ENCODE measurements around the gene WWOX.

WWOX gene

DNA sequence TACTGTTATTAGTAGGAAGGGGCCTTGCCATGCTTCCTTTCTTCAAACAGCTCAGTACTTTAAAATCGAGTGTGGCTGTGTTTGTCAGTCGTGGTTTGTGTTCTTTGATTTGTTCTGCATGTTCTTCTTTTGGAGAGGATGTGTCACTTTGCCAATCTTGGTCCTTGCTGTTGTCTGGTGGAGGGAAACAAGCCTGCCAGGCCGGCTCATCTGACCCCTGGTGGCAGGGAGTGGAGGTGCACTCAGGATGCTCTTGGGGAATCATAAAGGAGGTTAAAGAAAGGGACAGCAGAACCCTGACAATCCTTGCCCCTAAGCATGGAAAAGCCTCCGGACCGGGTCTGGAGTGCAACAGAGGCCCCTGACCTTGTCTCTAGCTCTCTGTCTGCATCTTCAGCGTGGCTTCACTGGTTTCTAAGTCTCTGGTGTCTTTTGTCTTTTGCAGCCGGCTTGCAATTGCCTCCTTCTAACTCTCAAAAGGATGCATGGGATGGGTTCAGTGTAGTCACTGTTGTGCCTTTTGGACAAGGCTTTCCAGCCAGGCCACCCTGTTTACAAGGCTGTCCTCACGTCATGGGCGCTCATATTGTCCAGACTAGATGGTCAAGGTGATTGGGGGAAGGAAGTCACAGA lies 135.8 kb downstream of the WWOX start:
- DNase-seq, result no peak

DNA sequence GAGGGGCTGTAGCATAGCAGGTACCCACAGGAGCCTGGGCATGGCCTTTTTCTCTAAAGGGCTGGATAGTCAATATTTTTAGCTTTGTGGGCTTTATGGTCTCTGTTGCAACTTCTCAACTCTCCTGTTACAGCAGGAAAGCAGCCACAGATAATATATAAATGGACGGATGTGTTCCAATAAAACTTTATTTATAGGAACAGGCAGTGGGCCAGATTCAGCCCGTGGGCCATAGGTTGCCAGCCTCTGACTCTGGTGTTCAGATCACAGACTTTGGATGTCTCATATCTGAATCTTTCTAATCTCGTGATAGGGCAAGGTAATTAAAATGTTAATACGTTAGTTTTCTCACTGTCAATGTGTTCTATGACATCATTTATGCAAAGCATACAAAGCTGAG lies 136.4 kb downstream of the WWOX start:
- DNase-seq, result no peak

DNA sequence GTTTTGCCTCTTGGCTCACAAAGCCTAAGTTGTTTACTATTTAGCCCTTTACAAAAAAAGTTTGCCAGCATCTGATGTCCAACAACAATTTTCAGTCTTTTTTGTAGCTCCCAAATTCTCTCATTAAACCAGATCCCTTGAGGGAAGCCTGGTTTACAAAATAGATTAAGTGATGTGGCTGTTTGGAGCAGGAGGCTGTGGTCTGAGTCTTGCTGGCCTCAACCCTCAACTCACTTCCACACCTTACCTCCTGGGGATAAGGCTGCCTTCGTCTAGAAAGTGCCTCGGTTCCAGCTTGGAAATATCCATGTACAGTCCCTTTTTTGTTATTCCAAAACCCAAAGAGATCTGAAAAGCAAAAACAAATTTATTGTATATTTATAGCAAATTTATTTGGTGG lies 138.4 kb downstream of the WWOX start:
- no peak for DNase-seq

DNA sequence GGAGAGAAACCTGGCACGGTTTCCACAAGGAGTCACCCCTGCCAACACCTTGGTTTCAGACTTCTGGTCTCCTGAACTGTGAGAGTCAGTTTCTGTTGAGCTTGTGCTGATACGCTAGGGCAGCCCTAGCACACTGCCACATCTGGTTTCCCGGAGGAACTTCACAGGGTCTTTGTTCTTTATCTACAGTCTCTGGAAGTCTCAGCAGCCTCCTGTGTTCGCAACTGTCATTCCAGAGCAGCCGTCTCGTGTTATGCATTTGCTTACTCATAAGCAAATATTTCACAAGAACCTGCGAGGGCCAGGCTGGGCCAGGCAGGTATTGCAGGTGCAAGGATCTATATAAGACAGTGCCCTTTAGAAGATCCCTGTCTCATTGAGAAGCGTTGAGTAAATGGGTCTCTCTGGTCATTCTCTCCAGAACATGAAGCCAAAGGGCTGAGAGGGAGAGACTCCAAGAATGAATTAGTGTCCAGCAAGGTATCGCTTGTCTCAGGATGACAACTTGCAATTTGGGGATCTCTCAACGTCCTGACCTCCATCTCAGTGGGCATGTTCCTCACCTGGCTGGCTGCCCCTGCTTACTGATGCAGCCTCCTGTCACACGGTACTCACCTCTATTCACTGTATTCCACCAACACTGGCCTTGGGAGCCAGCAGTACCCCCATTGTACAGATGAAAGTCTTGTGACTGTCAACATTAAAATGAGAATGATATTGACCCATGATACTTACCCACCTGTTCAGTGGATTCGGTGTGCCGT lies 141.2 kb downstream of the WWOX start:
- no peak for DNase-seq

DNA sequence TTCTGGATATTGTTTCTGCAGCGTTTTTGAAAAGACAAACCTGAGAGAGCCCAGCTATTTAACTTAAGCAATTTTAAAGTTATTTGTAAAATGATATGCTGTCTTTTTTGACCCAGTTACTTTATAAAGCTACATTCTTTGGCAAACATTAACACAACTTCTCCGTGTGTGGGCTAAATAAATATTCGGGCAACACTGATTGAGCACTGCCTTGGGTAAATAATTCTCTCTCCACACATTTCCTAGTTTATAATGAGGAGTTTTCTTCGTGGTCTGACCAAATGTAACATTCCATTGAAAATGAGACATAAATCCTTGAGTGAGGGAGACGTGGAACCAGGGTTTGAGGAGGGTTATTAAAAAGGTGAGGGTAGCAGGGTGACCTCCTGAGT lies 142.8 kb downstream of the WWOX start:
- no peak for DNase-seq

DNA sequence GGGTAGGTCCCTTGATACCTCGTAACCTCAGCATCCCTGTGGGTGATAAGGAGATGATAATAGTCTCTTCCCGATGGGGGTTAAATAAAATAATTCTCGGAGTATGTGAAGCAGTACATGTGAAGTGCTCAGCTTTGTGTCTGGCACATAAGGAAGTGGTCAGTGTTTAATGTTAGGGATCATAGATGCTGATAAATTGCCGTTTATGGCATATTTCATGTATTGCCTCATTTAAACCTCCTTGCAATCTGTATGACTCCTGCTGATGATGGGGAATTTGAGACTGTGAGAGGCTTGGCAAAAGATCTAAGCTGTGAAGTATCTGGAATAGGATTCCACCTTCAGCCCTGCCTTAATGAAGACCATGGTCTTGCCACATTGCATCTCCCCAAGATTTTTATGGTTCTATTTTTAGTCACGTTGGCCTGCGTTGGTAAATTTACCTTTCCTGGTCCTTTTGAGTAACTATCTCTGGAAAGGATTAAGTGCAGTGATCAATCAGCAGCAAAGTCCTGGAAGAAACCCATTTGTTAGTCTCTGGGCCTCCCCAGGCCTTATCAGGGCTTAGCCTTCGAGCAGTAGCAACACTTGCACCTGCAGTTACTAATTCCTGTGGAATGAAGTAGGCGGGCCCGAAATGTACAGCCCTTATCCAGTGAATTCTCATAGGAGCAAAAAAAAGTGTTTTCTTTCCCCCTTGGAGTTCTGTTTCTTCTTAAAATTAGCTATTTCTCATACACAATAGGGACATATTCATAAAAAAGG lies 144.9 kb downstream of the WWOX start:
- no peak for DNase-seq

DNA sequence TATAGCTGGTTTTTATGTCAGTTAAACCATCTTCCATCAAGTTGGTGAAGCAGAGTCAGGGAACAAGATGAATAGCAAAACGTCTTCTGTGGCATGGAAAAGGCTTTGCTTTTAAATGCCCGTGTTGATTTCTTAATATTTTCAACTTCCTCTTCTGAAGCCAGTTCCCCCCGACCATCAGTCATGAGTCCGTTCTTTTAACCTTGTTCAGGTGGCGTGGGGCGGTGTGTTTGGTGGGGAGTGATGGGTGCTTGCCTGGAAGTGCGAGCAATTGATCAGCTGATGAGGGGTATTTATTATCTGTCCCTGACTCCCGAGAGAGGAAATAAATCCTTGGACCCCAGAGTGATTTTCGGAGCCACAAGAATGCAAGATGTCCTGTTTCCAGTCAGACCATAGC lies 147.1 kb downstream of the WWOX start:
- no peak for DNase-seq

DNA sequence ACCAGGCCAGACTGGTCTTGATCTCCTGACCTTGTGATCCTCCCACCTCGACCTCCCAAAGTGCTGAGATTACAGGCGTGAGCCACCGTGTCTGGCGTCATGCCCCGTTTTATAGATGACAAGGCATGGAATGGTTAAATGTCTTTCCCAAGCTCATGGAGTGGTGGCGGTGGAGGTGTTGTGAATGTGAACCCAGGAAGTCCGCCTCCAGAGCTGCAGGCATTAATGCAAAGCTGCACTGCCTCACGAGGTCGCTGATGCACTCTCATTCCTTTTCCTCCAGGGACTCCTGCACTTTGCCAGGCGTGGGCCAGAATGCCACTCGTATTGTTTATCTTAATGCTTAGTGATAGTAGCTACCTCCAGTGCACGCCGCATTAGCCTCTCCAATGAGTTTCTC lies 149.6 kb downstream of the WWOX start:
- DNase-seq, result no peak

DNA sequence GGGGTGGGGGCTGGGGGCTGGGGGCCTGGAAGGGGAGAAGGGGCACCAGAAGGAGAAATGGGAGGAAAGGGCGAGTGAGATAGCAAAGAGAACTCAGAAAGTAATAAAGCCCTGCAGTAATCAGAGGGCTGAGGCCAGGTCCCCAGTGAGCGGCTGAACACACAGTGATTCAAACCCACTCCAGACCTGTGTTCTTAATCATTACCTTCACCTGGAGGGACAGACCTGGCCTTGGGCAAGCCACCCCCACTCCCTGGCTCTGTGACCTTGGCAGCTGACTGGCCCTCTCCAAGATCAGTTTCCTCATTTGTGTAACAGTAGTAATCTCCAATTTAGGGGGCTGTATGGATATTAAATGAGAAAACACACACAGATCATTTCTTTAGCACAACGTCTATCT lies 150.4 kb downstream of the WWOX start:
- no peak for DNase-seq

DNA sequence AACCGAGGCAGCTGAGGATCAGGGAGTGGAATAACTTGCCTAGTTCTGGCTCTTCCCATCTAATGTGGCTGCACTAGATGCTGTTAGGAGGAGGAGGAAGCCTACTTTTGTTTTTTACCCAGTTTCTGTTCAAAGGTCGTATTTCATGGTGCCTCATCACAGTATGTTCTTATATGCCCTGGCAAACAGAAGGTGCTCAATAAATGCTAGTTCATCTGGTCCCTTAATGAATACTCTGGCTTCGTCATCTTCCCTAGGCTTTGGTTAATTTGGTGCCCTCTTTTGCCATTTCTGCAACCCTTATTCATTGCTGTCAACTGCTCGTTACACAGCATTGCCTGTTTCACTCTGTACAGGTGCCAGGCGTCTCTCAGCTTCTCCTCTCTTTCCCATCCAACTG lies 151.7 kb downstream of the WWOX start:
- no peak for DNase-seq

DNA sequence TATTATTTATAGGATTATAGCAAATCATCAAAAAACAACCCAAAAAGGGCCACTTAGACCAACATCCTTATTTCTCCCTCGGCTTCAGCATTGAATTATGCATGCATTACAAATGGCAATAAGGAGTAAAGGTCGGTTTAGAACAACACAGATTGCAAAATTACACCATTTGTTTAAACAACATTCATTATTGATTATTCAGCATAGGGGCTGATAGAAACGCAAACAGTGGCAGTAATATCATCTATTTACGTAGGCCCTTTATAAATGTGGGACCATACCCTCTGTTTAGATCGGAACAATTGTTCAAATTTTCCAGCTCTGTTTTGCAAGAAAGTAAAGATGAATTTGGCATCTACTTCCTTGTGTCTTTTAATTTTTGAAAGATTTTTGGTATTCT lies 153.3 kb downstream of the WWOX start:
- DNase-seq, result no peak

DNA sequence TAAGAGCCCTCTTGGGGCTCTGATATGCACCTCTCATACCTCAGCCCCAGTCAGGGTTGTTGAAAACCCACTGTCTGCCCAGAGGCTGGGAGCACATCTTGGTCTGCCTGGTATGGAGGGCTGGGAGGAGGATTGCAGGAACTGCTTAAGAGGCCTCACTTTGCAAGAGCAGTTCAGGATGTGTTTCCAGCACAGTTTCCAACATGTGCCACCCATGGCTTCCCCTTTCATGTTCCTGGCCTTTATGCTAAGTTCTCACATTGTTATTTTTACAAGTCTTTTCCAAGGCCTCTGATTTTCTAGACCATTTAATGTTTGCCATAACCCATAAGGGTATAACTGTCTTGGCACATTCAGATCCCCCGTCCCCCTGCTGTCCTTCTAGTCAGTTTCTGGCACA lies 155.4 kb downstream of the WWOX start:
- no peak for DNase-seq

DNA sequence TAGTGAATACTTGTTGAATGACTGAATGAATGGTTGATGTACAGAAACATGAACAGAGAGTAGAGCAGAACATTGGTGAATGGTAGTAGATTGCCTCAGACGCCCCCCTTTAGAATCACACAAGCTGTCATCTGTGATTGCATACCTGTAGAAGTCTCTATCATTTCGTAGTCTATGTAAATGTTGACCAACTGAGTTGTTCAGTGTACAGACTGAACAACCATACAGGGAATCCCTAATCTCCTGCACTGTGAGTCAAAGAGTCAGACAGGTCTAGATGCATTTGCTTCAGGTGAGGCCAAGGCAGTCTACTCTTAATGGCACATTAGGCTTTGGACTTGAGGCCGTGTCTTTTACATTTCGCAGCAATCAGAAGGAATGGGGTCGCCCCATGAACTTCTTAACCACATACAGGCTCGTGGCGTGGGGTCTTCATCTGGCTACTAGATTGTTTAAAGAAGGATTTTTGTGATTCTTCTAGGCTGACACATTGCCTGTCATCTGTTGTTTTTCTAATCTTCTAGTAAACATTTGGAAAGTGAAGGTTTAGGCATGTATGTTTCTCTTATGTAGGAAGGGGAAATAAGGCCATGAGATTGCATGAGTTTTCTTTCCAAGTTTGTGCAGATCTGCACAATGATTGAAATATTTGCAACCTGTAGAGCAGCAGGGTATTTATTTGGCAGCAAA lies 157.4 kb downstream of the WWOX start:
- no peak for DNase-seq

DNA sequence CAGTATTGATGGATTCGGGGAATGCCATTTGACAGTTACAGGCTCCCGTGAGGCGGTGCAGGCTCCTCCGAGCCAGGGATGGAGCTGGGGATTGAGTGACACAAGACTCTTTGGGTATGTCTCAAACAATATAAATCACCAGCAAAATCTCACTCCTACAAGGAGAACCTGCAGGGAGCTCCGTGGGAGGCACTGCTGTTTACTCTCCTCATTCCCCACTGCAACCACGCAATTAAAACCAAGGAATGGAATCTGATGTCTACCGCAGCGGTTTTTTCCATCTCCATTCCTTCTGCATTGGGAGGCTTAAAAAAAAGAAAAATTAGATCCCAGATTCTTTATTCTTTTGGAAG lies 157.9 kb downstream of the WWOX start:
- DNase-seq, result no peak

DNA sequence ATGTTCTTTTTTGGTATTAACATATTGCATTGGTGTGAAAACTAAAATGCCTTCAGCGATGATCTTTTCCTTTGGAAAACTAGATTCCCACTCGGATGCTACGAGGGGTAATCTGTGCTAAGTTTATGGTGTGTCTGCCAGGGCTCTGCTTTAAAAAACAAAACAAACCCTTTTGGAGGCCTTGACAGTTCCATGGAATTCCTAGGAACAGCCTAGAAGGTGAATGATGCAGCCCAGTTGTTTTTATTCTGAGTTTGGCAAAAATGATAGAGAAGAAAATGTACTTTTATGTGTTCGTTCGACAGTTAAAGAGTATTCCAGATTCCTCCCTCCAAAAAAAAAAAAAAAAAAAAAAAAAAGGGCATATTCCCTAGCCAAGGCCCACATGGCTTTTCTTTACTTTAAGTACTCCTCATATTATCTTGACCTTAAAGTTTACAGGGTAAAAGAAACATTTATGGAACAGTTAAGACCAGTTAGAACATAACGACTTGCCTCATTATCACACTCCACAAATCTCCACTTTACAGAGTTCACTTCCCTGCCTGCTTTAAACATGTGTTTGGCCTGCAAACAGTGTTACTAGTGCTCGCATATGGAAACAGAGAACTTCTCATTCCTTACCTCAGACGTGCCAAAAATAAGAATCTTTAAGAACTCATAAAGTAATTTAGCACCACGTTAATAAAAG lies 159.1 kb downstream of the WWOX start:
- DNase-seq, result no peak

DNA sequence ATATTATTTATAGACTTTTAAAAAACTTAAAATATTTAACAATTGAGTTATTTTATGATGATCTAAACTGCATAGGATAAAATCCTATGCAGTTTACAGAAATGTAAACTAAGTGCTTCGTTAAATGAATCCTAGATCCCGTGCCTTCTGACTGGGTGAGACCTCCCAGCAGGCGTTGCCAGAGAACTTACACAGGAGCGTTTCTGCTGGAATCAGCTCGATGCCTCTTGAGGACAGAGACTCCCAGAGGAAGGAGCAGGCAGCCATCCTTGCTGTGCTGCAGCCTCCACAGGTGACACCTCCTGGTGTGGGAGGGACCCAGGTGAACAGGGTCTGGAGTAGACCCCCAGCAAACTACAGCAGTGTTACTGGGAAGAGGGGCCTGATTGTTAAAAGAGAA lies 160.4 kb downstream of the WWOX start:
- no peak for DNase-seq

DNA sequence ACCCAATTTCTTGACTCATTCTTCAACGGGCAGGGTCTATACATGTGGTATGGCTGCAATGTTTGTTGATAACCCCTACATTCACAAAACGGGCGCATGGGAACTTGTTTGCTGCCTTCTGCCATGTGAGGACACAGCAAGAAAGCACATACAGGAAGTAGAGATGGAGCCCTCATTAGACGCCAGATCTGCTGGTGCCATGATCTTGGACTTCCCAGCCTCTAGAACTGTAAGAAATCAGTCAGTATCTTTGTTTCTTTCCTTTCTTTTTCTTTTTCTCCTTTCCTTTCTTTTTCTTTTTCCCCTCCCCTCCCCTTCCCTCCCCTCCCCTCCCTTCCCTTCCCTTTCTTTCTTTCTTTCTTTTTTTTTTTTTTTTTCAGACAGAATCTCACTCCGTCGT lies 165.2 kb downstream of the WWOX start:
- no peak for DNase-seq

DNA sequence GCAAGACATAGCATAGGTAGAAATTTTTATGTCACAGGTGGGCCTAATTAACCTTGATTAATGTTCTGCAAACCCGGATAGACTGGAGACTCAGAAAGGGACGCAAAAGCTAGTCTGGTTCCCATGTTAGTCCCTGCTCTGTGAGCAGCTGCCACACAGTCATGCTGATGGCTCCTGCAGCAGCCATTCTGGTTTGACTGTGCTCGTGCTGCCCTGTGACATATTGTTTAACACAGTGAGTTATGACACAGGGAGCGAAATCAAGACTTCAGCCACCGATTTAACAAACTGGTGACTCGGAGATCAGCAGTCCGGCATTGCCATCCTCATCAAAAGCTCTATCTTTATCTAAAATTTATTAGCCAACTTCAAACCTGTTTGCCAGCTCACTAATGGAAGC lies 169.8 kb downstream of the WWOX start:
- DNase-seq, result no peak

DNA sequence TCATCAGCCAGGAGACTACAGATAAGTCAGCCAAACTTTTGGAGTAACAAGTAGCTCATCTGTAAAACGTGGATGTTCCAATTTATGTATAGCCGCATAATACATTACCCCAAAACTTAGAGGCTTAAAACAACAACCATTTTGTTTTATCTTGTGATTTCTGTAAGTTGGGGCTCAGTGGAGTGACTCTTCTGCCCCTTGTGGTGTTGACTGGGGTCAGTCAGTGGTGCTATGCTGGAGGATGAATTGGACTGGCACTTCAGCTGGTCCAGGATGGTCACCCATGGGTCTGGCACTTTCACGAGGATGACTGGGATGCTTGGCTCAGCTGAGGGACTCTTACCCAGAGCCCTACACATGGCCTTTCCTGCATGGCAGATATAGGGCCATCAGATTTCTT lies 172.5 kb downstream of the WWOX start:
- DNase-seq, result no peak

DNA sequence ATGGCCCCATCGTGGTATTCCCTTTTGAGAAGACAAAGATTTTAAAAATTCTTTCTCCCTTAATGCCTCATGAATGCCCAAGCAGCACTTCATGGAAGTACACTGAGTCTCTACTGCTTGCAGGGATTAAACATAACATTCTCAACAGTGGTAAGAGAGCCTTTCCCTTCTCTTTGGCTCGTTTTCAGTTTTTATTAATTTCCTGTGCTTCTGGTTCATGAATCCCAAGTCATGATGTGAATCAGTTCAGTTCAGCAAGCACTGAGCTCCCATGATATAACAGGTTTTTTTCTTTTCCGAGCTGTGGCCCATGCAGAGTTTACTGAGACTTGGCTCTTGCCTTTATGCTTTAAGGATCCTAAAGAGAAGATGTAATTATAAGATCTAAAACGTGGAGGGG lies 175.3 kb downstream of the WWOX start:
- DNase-seq, result no peak

DNA sequence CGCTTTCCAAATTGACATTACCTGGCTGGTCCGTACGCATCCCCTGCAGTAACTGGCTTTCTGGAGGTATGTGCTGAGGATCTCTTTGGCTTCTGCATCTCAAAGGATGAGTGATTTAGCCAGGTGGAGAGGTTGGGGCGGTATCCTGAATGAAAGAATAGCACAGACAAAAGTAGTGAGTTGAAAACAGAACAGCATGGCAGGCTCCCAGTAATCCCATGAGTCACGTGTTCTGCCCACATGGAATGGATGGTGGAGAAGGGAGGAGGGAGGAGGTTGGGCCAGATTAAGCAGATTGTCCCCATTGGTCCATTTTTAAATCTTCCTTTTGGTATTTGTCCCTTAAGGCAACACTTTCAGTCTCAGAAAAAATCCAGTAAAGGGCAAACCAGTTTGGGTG lies 176.0 kb downstream of the WWOX start:
- no peak for DNase-seq

DNA sequence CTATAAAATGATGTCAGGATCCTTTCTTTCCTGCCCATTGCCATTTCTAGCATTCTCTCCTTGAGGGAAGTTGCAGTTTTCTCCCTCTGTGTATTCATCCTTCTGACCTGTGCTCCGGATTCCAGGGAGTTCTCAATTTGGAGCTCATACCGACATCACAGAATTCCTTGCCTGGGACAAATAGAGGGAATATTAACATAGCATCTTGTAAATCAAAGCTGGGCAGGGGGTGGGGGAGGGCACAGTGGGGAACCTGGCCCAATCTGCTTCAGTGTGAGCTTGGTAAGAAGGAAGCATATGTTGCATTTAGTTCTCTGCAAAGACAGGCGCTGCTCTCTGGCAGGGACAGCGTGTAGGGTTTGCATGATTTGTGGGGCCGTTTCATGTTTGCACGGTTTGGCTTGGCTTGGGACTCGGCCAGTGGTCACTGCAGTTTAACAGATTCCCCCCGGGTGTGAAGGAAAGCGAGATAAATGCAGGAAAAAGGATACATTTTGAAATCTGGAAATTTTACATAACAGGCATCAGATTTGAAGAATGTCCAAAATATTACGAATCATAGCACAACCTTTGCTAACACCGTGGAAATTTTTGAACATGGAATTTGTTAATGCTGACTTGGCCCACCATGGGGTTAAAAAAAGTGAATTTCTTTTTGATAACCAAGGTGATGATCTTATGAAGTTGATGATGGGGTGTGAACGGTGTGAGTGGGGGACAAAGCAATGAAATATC lies 178.0 kb downstream of the WWOX start:
- DNase-seq, result no peak

DNA sequence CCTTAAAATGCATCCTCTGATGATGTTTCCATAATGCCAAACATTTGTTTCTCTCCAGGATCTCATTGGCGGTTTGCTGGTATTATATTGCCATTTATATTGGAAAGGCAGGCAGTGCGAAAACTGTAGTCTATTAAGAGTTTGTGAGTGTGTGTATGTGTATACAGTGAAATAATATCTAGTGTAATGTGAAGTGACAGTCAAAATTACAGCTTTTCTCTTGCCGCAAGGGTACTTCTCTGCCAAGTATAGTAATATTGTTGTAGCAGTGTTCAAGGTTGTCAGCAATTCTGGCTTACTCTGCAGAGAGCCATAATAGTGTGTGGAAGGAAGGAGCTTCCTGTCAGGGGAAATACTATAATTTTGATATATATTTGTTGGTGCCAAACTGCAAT lies 178.6 kb downstream of the WWOX start:
- DNase-seq, result no peak

Data from DMS79 treated with DMSO at 0.1 percent for 48 hours (cell line).